HepG2 (cell line): ENCODE measurements around the gene FGFR3. TPM values are rescaled to one million over a fixed set of nuclear protein-coding genes. Genes with fewer than 3 reads are reported as not detected.

Experiments used
- CENPX ChIP-seq: sonication (generic); formaldehyde crosslinking; IDR thresholded peaks from 2 replicates; pipeline ENCODE4 v1.9.0; 2021; ENCODE audit warnings: mild to moderate bottlenecking, missing genetic modification reagents, moderate library complexity
- EED ChIP-seq: sonication (generic); formaldehyde crosslinking; IDR thresholded peaks from 2 replicates; pipeline ENCODE4 v1.5.0; 2020; ENCODE audit warnings: mild to moderate bottlenecking, missing genetic modification reagents
- MED13 ChIP-seq: sonication (generic); formaldehyde crosslinking; IDR thresholded peaks from 2 replicates; pipeline ENCODE4 v1.5.0; 2020; ENCODE audit warnings: missing genetic modification reagents
- MIXL1 ChIP-seq: IDR thresholded peaks from 2 replicates; pipeline ENCODE4 v1.6.1; 2016
- MTA3 ChIP-seq: sonication (generic); formaldehyde crosslinking; IDR thresholded peaks from 2 replicates; pipeline ENCODE4 v1.4.0; 2020; ENCODE audit warnings: missing genetic modification reagents
- POGZ ChIP-seq: sonication (generic); formaldehyde crosslinking; IDR thresholded peaks from 2 replicates; pipeline ENCODE4 v1.4.0; 2020; ENCODE audit warnings: mild to moderate bottlenecking, missing genetic modification reagents
- RBAK ChIP-seq: sonication (generic); formaldehyde crosslinking; IDR thresholded peaks from 2 replicates; pipeline ENCODE4 v1.5.1; 2020; ENCODE audit warnings: mild to moderate bottlenecking, missing genetic modification reagents
- RBM22 ChIP-seq: fragments of 200-400 bp; formaldehyde crosslinking; optimal IDR thresholded peaks from 2 replicates; pipeline ENCODE3; 2017; ENCODE audit warnings: mild to moderate bottlenecking, low read length, moderate library complexity
- ZBTB7A ChIP-seq: sonication (generic); formaldehyde crosslinking; IDR thresholded peaks from 2 replicates; pipeline ENCODE4 v1.8.0; 2022; ENCODE audit warnings: mild to moderate bottlenecking, missing genetic modification reagents
- ZNF337 ChIP-seq: sonication (generic); formaldehyde crosslinking; IDR thresholded peaks from 2 replicates; pipeline ENCODE4 v1.5.1; 2020; ENCODE audit warnings: missing genetic modification reagents, low read depth, mild to moderate bottlenecking, borderline replicate concordance
- ZNF530 ChIP-seq: sonication (generic); formaldehyde crosslinking; IDR thresholded peaks from 2 replicates; pipeline ENCODE4 v1.5.0; 2020; ENCODE audit warnings: low read depth, mild to moderate bottlenecking, missing genetic modification reagents
- ZNF746 ChIP-seq: sonication (generic); formaldehyde crosslinking; IDR thresholded peaks from 2 replicates; pipeline ENCODE4 v1.8.0; 2022; ENCODE audit warnings: mild to moderate bottlenecking, missing genetic modification reagents
- ZNF773 ChIP-seq: sonication (generic); formaldehyde crosslinking; IDR thresholded peaks from 2 replicates; pipeline ENCODE4 v1.4.0; 2020; ENCODE audit warnings: missing genetic modification reagents, borderline replicate concordance
- polyA plus RNA-seq, 8 experiments: library from polyadenylated mRNA; depleted of rRNA in 3 of 8; stranded (reverse) in 7 of 8; unstranded in 1 of 8; fragments of >200 nt; fragmentation: Illumina TruSeq in 4 of 8; extraction: Trizol in 4 of 8; gene quantifications; 2 replicates each; pipeline versions ENCODE4 v1.2.1 to v1.2.3, GENCODE V29; 2011 to 2016; ENCODE audit warnings: low read depth in 4 of 8, missing spikeins in 1 of 8, mixed read lengths in 1 of 8; ENCODE audit not compliant: insufficient read depth in 1 of 8
- total RNA-seq, 5 experiments: library from RNA; depleted of rRNA; stranded (reverse); fragments of >200 nt; fragmentation: Illumina TruSeq; extraction: Trizol; gene quantifications; 2 replicates each; pipeline ENCODE4 v1.2.3, GENCODE V29; 2016; ENCODE audit warnings: low read depth in 1 of 5
- TF ChIP-seq, protein P1 (sequence below): sonication (generic); formaldehyde crosslinking; IDR thresholded peaks from 2 replicates; pipeline ENCODE4 v1.5.1; 2020; ENCODE audit warnings: mild to moderate bottlenecking, missing genetic modification reagents, moderate library complexity
- TF ChIP-seq, protein P2 (sequence below): sonication (generic); formaldehyde crosslinking; IDR thresholded peaks from 2 replicates; pipeline ENCODE4 v1.4.0; 2020; ENCODE audit warnings: missing genetic modification reagents
- TF ChIP-seq, protein P3 (sequence below): sonication (generic); formaldehyde crosslinking; IDR thresholded peaks from 2 replicates; pipeline ENCODE4 v1.8.1; 2023; ENCODE audit warnings: missing genetic modification reagents, inconsistent platforms, borderline replicate concordance
- TF ChIP-seq, protein P4 (sequence below): sonication (generic); formaldehyde crosslinking; IDR thresholded peaks from 2 replicates; pipeline ENCODE4 v1.5.0; 2020; ENCODE audit warnings: mild to moderate bottlenecking, missing genetic modification reagents, moderate library complexity

The FGFR3 gene
- total and polyA plus RNA-seq, 2 of the 13 experiments (the other 11 are each of a cell fraction or from before 2014, with no cell fraction given): 103 to 109 TPM

DNA sequence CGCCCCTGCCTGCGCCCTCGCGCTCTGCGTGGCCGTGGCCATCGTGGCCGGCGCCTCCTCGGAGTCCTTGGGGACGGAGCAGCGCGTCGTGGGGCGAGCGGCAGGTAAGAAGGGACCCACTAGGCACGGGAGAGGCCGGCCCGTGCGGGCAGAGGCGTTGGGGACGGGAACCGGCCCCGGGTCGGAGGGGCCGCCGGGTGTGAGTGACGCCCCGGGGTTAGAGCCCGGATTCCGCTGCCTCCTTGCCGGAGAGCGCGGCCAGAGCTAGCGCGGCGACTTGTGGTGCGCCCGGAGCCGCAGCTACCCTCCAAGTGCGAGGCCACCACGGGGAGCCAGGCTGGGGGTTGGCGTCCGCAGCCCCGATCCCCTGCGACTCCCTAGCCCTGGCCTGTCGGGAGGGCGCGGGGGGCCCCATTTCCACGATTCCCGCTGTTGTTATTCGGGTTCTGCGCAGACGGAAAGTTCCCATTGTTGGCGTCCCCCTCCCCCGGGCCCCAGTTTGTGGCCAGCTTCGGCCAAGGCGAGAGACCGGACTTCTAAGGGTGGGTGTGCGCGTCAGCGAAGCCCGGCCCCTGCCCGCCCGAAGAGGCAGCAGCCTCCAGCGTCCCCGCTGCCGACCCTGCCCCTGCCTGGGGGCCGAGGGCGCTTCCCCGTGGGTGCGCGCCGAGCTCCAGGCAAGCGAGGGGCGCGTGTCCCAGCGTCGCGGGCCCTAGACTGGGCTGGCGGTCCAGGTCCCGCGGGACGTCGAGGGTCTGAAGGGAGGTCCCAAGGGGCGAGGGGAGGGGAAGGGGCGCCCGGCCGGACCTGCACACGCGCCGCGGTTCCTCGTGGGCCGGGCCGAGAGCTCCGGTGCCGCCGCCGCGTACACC is 1.1 kb downstream of the FGFR3 start (continued):
- TF ChIP-seq, protein P1, sequence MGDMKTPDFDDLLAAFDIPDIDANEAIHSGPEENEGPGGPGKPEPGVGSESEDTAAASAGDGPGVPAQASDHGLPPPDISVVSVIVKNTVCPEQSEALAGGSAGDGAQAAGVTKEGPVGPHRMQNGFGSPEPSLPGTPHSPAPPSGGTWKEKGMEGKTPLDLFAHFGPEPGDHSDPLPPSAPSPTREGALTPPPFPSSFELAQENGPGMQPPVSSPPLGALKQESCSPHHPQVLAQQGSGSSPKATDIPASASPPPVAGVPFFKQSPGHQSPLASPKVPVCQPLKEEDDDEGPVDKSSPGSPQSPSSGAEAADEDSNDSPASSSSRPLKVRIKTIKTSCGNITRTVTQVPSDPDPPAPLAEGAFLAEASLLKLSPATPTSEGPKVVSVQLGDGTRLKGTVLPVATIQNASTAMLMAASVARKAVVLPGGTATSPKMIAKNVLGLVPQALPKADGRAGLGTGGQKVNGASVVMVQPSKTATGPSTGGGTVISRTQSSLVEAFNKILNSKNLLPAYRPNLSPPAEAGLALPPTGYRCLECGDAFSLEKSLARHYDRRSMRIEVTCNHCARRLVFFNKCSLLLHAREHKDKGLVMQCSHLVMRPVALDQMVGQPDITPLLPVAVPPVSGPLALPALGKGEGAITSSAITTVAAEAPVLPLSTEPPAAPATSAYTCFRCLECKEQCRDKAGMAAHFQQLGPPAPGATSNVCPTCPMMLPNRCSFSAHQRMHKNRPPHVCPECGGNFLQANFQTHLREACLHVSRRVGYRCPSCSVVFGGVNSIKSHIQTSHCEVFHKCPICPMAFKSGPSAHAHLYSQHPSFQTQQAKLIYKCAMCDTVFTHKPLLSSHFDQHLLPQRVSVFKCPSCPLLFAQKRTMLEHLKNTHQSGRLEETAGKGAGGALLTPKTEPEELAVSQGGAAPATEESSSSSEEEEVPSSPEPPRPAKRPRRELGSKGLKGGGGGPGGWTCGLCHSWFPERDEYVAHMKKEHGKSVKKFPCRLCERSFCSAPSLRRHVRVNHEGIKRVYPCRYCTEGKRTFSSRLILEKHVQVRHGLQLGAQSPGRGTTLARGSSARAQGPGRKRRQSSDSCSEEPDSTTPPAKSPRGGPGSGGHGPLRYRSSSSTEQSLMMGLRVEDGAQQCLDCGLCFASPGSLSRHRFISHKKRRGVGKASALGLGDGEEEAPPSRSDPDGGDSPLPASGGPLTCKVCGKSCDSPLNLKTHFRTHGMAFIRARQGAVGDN: no peak; the same call in none of the 2 replicates
- TF ChIP-seq MIXL1 (CRISPR knock-in tag) (no peak), RBAK (no peak), EED (no peak), CENPX (no peak), ZNF773 (CRISPR knock-in tag) (peak; percentile 37; the same call in 1 of the 2 replicates), MTA3 (CRISPR knock-in tag) (no peak), ZBTB7A (CRISPR knock-in tag) (0 out of 2 replicates have a peak, but pooled peaks have one; percentile 43), MED13 (CRISPR knock-in tag) (no peak), ZNF530 (CRISPR knock-in tag) (no peak), RBM22 (peak; percentile 71), POGZ (no peak), ZNF746 (CRISPR knock-in tag) (0 out of 2 replicates have a peak, but pooled peaks have one; percentile 32), ZNF337 (0 out of 2 replicates have a peak, but pooled peaks have one; percentile 61)
- TF ChIP-seq, protein P2, sequence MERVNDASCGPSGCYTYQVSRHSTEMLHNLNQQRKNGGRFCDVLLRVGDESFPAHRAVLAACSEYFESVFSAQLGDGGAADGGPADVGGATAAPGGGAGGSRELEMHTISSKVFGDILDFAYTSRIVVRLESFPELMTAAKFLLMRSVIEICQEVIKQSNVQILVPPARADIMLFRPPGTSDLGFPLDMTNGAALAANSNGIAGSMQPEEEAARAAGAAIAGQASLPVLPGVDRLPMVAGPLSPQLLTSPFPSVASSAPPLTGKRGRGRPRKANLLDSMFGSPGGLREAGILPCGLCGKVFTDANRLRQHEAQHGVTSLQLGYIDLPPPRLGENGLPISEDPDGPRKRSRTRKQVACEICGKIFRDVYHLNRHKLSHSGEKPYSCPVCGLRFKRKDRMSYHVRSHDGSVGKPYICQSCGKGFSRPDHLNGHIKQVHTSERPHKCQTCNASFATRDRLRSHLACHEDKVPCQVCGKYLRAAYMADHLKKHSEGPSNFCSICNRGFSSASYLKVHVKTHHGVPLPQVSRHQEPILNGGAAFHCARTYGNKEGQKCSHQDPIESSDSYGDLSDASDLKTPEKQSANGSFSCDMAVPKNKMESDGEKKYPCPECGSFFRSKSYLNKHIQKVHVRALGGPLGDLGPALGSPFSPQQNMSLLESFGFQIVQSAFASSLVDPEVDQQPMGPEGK (CRISPR knock-in tag): peak; percentile 15; the same call in 1 of the 2 replicates
- TF ChIP-seq, protein P3, sequence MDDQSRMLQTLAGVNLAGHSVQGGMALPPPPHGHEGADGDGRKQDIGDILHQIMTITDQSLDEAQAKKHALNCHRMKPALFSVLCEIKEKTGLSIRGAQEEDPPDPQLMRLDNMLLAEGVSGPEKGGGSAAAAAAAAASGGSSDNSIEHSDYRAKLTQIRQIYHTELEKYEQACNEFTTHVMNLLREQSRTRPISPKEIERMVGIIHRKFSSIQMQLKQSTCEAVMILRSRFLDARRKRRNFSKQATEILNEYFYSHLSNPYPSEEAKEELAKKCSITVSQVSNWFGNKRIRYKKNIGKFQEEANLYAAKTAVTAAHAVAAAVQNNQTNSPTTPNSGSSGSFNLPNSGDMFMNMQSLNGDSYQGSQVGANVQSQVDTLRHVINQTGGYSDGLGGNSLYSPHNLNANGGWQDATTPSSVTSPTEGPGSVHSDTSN (CRISPR knock-in tag): no peak
- TF ChIP-seq, protein P4, sequence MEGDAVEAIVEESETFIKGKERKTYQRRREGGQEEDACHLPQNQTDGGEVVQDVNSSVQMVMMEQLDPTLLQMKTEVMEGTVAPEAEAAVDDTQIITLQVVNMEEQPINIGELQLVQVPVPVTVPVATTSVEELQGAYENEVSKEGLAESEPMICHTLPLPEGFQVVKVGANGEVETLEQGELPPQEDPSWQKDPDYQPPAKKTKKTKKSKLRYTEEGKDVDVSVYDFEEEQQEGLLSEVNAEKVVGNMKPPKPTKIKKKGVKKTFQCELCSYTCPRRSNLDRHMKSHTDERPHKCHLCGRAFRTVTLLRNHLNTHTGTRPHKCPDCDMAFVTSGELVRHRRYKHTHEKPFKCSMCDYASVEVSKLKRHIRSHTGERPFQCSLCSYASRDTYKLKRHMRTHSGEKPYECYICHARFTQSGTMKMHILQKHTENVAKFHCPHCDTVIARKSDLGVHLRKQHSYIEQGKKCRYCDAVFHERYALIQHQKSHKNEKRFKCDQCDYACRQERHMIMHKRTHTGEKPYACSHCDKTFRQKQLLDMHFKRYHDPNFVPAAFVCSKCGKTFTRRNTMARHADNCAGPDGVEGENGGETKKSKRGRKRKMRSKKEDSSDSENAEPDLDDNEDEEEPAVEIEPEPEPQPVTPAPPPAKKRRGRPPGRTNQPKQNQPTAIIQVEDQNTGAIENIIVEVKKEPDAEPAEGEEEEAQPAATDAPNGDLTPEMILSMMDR (CRISPR knock-in tag): no peak
